GM18517 (cell line): Measurements from ENCODE around the gene CAMKMT.

Source experiments
- ATAC-seq: cut with Tn5 transposase; IDR thresholded peaks from one replicate; pipeline ENCODE4 v1.9.1; 2021; ENCODE audit warnings: mild to moderate bottlenecking, moderate library complexity; ENCODE audit not compliant: unreplicated experiment

Gene CAMKMT

DNA sequence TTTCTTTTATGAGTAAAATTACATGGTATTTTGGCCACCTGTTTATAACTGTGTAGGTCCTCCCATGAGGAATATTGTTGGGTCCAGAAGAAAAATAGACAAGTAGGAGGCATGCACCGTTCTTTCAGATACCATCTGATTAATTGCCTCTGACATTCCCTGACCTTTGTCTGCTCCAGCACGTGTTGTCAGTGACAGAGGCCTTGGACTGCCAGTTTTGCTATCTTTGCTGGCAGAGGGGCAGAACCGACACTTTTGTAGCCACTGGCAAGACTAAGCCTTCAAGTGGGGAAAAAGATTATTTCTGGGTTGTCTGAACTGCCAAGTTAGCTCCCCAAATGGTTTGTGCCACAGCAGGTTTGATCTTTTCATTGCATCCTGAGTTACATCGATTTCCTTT lies 276.9 kb downstream of the CAMKMT start:
- no peak for ATAC-seq

DNA sequence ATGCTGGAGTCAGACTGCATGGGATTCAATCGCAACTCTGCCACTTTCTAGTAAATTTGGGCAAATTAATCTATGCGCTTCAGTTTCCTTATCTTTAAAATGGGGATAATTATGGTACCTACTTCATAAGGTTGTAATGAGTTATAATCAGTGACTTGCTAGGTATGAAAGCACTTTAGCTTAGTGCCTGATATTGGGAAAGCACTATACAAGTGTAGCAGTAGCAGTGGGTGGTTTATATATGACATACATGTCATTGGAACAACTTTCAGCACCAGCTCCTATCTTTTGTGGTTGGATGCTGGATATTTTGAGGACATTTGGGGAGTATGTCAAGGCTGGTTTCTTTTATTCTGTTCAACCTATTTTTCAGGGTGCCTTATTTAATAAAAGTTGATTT lies 277.7 kb downstream of the CAMKMT start:
- no peak for ATAC-seq

DNA sequence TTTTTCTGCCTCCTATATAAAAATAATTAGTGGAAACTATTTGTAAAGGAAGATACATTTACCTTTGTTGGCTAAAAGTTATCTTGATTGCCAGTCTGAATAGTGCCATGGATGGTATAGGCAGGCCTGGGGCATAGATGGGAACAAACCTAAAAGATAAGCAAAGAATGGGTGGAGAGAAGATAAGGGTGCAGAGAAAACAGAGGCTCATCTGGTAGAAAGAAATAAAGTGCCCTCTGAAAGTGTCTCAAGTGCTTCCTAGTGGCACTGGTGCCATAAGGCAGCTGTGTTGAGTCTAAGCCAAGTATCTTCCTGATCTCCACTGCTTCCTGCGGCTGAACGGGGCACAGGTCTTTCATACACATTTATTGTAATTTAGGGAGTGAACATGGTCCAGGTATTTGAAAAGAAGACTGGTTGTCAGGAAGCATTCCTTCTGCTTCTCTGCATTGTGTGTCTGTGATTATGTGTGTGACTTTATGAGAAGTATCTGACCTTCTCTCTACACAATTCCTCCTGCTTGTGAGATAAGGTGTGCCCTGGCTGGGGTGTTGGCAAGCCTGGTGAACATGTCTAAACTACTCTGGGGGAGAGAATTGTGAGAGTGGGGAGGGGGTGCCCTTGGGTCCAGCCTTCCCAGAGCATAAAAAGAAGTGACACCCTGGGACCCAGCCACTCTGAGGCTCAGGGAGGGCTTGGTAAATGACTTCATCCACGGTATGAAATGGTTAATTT lies 280.5 kb downstream of the CAMKMT start:
- no peak for ATAC-seq

DNA sequence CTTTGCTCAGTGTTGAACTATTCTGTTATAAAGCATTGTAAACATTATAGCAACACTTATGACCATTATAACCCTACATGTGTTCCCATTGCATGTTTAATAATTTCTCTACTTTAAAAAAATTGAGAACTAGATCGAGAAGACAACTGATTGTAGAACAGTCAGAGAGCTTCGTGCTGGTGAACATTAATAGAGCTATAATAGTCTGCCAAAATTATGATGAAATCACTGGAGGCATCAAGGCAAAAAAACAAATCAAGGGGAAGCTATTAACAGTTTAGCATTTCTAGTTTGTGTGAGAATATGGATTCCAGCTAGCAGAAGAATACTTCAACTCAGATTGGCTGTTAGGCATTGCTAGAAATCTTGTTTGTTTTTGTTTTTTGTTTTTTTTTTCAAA lies 284.2 kb downstream of the CAMKMT start:
- ATAC-seq, result no peak

DNA sequence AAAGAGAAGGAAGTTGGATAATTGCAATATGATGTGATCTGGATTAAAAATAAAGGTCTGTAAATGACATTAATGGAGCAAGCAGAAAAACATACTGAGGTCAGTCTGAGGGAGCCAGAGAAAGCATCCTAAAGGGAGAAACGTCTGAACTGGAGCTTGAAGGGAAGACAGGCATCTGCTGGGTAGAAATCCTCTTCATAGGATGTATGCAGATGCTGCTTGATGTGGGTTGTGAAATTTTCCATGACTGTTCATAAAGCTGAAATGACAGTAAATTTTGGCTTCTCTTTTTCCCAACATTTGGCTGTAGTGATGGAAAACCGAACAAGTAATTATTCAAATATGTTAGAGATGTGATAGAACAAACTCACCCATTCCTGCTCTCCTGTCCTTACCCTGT lies 287.6 kb downstream of the CAMKMT start:
- no peak for ATAC-seq

DNA sequence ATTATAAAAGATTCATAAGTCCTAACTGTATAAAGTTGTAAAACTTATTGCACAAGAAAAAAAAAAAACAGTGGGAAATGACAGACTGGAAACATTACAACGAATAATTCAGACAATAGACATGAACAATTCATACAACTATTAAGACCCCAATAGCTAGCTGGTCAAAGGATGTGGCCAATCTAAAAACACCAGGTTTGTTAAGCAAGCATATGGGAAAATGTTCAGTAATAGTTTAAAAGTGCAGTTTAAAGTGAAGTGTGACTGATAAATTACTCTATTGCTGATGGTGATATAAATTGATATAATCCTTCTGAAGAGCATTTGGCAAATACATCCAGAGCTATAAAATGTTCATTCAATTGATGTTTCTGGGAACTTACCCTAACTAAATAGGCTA lies 289.0 kb downstream of the CAMKMT start:
- ATAC-seq, result no peak

DNA sequence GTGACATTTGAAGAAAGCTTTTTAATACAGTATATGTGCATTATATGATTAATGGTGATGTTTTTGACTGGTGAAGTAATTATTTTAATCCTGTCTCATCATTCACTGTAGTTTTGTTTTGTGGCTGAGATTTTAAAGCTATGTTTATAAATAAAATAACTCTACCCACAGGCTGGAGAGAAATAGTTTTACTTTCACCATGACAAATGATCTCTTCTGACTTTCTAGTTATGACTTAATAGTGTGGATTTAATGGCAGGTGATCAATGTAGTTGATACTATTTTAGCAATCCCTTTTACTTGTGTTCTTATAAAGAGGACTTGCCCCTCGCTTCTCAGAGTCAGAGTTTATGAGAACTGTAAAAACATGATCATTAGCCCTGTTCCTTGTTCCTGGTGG lies 290.2 kb downstream of the CAMKMT start:
- ATAC-seq, result no peak

DNA sequence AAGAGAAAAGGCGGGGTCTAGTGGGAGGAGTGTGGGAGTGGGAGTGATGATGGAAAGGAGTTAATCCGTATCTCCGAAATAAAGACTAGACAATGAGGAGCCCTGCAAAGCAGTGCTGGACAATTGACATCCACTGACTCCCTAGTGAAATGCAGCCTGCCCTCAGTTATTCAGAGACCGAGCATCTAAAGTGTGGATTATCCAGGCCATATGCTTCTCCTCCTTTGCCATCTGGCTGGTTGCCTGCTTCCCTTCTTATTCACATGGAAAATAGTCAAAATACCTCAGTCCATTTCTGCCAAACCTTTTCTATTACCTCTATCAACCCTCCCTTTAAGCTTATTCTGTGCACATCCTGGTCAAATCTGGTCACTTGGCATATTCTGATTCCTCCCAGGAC lies 291.0 kb downstream of the CAMKMT start:
- no peak for ATAC-seq

DNA sequence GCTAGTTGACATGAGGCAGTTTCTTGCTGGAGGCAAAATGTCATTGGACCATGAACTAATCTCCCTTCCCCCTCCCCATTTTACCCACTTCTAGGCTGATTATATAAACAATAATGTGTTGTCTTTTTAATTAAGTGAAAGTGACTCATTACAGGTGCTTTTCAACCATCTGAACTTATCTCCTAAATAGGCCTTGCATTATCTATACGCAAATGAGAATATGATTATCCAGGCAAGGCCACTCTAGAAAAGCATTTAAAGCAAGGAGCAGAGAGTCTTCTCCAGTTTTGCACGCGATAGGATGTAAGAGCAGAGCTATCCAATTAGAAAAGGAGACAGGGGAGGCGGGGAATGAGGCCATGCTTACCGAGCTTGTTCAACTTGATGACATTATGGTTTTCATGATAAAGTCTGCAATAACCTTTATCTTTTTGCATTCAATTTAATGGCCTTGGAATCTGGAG lies 293.7 kb downstream of the CAMKMT start:
- no peak for ATAC-seq

DNA sequence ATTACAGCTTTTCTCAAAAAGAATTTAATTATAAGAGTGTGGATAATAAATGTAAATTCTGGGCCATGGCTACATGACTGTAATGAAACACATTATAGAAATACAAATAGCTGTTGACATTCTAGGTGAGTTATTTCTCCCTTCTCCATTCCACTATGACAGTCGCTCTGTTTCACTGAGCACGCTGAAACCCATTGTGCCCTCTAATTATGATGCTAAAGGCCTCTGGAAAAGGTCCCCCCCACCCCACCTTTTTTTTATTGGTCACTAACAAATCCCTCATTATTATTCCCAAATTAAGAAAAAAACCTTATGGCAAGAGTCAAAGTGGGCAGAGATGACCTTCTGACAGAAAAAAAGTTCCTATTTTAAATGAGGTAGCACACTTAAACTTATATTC lies 294.7 kb downstream of the CAMKMT start:
- ATAC-seq, result no peak

DNA sequence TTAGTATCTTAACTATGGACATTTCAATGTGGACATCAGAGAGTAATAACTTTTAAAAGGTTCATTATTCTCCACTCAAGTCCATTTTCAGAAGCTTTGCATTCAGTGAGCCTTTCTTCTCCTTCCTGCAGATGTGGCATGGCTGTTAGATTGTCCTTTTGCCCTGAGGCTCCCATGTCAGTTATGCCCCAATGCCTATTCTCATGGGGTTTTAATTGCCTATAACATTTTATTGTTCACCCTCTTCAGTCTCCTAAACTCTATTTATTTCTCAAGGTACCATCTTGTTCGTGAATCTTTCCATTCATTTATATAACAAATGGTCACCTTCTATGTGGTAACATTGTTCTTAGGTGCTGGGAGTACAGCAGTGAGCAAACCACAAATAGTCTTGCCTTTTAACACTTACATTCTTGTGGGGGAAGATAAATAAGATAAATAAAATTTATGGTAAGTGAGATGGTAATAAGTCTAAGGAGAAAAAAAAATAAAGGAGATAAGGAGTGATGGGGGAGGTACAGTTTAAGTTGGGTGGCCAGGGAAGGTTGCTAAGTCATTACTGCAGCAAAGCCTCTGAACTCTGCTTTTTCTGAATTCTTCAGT lies 301.8 kb downstream of the CAMKMT start:
- no peak for ATAC-seq

DNA sequence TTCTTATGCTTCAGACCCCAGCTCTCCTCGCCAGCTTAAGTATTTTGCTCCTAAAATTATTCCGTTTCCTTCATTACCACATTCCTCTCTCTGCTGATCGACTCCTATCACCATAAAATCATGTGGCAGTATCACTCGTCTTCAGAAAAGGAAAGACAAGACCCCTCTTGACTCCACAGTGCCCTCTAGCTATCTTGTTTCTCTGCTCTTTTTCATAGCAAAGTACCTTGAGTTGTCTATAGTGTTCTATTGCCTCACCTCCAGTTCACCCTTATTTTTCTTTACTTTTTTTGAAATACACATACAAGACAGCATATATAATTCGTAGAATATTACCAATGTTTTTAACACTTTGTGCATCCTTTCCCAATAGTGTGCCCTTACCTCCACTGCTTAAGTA lies 306.6 kb downstream of the CAMKMT start:
- ATAC-seq, result no peak

DNA sequence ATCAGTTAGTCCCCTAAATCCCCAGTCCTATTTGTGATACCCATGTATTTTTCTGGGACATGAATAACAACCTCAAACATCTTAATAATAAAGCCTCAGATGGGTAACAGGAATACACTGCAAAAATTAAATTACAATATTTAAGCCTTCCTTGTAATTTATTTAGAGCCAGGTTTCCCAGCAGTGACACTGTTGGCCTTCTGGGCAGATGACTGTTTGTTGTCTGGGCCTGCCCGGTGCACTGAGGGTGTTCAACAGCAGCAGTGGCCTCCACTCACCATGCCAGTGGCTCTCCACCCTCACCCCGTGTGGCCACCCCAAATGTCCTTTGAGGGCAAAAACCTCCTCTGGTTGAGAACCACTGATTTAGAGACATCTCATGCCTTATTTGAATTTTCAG lies 309.5 kb downstream of the CAMKMT start:
- no peak for ATAC-seq

DNA sequence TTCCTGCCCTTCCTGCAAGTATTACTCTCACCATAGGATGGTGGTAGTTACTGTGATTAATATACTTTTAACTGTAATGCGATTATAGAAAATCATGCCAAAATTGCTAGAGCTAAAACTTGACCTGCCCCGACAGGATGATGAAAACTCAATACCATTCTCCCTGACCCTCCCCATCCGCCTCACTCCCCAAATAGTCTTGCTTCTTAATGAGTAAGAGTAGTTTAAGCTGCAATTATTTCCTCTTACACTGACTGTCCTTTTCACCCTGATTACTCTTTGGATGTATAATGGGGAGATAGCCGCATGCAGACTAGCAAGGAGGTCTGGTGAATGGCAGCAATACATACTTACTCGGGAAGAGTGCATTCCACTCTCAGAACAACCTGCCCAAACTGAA lies 310.2 kb downstream of the CAMKMT start:
- ATAC-seq, result no peak

DNA sequence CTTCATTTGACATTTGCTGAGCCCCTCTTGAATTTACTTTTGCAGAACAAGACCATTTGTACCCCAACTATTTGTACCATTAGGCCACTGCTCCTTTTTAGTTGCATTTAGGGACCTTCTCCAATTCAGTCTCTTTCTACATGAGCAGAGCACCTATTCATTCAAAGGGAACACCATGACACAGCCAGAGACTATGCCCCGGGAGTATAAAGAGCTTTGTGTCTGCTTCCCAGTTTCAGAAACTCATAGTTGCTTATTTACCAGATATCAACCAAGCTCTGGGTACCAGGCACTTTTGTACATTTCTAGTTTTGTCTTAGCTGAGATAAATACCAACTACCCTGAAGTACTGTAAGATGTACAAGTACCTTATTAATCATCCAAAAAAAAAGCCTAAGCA lies 310.7 kb downstream of the CAMKMT start:
- ATAC-seq, result no peak

DNA sequence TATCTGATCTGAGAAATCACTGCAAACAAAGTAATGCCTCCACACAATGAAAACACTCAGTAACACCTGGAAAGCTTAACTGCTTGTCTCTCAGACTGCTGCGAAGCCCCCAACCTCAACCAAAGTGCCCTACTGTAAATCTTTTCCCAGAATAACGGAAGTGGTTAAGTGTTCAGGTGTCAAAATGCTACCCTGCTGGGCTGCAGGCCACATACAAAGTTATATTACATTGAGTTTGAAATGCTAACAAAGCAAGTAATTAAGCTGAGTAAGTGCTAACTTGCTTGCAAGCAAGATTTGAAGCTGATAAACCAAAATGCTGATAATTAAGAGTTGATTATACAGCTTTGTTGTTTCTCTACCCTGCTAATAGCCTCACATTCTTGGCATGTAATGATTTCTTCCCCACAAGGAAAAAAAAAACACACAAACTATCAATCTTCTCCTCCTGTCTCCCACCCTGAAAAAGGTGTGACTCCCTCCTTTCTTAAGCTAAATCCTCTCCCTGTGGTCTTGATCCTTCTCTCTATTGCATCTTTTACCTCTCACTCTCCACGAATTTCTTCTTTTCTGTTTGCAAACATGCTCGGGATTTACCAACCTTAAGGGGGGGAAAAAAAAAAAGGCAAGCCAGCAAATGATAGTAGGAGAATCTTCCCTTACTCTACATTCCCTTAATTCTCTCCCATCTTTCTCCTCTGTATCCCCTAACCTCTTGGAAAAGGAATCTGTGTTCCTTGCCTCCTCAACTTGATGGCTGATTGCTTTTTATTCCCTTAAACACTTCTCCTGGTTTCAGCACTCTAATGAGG lies 312.9 kb downstream of the CAMKMT start:
- ATAC-seq, result no peak

DNA sequence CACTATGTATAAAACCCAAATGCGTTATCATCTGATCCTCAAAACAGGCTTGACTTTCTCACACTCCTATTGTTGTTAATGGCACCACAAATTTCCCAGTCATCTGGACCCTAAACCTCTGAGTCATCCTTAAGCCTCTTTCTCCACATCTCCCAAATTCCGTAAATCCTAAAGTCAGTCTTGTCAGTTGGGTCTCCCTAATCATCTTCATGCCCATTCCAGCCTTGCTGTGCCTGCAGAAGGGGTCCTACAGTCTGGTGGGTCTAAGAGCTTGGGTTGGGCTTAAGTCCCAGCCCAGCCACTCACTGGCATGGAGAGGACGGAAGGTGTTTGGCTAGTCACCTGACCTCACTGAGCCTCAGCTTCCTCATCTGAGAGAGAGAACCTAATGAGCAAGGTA lies 314.6 kb downstream of the CAMKMT start:
- ATAC-seq, result no peak

DNA sequence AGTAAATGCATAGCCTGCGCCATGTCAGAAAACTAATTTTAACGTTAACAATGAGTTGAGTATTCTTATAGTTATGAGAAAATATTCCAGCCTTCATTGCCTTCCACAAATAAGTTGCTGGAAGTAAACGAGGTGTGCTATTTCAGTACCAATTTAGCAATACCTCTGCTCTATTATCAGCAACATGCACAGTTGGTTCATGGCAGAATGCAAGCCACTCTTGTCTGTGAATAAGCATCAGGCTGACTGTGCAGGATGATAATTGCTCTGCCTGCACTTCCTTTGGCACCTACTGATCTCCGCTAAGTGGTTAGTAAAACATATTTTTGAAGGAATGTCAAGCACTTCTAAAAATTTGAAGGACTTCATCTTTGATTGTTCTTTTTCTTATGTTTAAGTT lies 317.8 kb downstream of the CAMKMT start:
- ATAC-seq, result no peak

DNA sequence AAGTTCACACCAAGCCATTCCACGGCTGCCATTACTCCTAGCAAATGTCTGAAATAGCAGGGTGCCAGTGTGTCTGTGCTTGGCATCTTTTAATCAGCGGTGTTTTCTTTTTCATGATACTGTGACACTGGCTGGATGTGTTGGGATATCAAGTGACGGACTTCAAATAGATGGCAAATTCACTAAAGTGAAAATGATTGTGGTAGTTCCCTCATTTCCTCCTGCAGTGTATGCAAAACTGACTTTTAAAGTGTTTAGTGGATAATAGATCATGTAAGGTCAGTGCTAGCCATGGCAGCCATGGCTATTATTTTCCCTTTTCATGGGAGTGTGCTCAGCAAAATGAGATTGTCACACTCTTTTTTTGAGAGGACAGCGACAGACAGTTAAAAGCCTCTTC lies 318.2 kb downstream of the CAMKMT start:
- ATAC-seq, result no peak

DNA sequence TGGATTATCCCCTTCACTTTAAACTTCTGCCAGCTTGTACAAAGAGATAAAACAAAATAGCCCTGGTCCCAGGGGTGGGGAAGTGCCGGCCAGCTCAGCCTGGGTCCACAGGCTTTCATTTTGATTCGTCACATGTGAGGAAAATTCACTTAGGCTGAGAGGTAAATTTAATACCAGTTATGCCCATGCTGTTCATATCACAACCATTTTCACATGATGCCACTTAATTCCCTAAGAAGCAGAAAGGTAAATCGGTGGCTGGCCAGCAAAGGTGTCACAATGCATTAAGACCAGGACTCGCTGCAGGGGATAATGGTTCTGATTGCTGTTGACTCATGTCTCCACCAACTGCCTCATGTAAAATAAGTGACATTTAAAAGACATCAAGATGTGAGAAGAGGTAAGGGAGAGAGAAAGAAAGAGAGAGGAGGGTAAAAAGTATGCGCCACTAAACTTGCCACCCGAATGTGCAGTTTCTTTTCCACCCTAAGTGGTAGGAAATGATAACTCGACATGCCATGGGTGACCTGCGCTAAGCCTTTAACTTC lies 318.8 kb downstream of the CAMKMT start:
- ATAC-seq, result no peak

DNA sequence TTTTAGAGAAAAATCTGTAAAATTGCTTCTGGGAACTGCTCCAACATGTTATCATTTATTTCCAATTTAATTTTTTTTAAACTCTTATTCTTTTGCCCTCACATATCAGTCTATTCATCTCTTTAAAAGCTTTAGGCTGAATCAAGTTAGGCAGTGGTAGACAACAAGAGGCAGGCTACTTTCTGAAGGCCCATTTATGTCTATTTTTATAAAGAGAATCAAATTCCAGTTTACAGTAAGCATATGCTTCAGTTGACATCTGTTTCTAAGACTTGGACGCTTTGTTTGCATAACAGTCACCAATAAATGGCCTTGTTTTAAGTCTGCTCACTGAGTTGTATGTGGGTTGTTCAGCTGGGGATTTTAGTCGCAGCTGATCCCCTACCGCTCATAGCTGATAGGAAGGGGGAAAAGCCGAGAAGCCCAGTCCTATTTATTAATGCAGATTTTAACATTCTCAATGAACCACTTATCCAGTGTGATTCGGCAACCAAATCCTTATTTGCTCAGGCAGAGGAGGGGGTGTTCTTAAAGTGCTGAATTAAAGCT lies 319.3 kb downstream of the CAMKMT start:
- no peak for ATAC-seq
